Tibial artery (tissue), 4 donors: Measurements from ENCODE around the gene NPM3.

Source experiments
- DNase-seq, 2 donors: peaks; one replicate each; pipeline ENCODE4 v3.0.0-alpha.2; 2019
- H3K27ac ChIP-seq, 2 donors: fragments of 200-600 bp; sonication (generic) in 1 of 2; 1 replicate in 1 of 2; 2 replicates in 1 of 2; pipeline ENCODE4 v1.5.1; 2018 to 2019; ENCODE audit warnings: mild to moderate bottlenecking in 1 of 2
- H3K27me3 ChIP-seq, 2 donors: fragments of 200-600 bp; sonication (generic) in 1 of 2; one replicate each; pipeline versions ENCODE4 v1.5.1 to v1.6.0; 2016 to 2019
- H3K36me3 ChIP-seq, 3 donors: fragments of 200-600 bp; sonication (generic) in 2 of 3; one replicate each; pipeline ENCODE4 v1.5.1; 2016 to 2019; ENCODE audit warnings: mild to moderate bottlenecking in 2 of 3
- H3K4me1 ChIP-seq, 4 donors: fragments of 200-600 bp; sonication (generic) in 2 of 4; 1 replicate in 3 of 4; 2 replicates in 1 of 4; pipeline ENCODE4 v1.5.1; 2016 to 2019
- H3K4me3 ChIP-seq, 2 donors: fragments of 200-600 bp; sonication (generic) in 1 of 2; 1 replicate in 1 of 2; 2 replicates in 1 of 2; pipeline ENCODE4 v1.5.1; 2018 to 2019; ENCODE audit warnings: mild to moderate bottlenecking in 2 of 2
- H3K9me3 ChIP-seq, 3 donors: fragments of 200-600 bp; sonication (generic) in 1 of 3; one replicate each; pipeline ENCODE4 v1.5.1; 2016 to 2019
- intact Hi-C: fragments of 100-400 bp; cut with DNase I; formaldehyde crosslinking; loops from one replicate; pipeline ENCODE4 v1.15.0; 2023; ENCODE audit warnings: low total_unique reads
- TF ChIP-seq, protein P1 (sequence below), 2 experiments: fragments of 200-600 bp in 1 of 2; fragments of 450-650 bp in 1 of 2; IDR thresholded peaks; one replicate each; pipeline ENCODE4 v1.5.1; 2017 to 2019; ENCODE audit warnings: antibody characterized with exemption in 2 of 2, mild to moderate bottlenecking in 1 of 2, moderate library complexity in 1 of 2

The NPM3 gene

DNA sequence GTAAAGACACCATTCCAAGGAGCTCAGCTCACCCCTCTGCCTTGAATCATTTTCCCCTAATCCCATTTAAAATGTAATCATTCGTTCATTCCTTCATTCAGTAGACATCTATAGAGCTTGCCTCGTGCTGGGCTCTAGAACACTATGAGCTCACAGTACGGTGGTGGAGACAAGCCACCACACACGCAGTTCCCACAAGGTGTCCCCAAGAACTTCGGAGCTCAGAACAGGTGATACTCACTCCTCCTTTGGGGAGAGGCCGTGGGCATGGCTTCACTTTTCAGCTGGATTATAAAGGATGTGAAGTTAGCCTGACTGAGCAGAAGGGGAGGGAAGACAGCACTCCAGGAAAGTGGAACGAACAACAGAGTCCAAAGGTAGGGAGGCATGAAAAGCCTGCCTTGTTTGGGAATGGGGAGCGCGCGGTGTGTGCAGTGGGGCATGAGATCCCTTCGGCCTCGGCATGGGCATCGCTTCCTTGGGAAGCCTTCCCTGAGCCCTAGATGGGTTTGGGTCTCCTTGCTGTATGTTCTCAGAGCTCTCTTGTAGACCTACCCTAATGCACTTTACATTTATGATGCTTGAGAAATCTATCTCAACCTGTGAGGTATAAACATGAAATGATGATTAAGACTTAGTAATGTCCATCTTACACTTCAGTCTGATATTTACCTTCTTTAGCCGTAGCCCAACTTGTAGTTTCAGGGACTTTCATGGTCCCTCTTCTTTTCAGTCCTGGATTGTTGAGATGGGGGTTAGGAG is 35.8 kb upstream of the NPM3 start:
- DNase-seq: no peak
- Histone ChIP-seq H3K27me3 (no peaks in the 10 kb centered on the region), H3K9me3 (no peaks in the 10 kb centered on the region), H3K27ac (peak overlapping the region; percentile 80 to 98), H3K4me3 (peak overlapping the region; percentile 96 to 99), H3K4me1 (peaks cover 0 to 27% (median 17%) of the 10 kb centered on the region in 4 donors), H3K36me3 (no peaks in the 10 kb centered on the region)
- TF ChIP-seq, protein P1, sequence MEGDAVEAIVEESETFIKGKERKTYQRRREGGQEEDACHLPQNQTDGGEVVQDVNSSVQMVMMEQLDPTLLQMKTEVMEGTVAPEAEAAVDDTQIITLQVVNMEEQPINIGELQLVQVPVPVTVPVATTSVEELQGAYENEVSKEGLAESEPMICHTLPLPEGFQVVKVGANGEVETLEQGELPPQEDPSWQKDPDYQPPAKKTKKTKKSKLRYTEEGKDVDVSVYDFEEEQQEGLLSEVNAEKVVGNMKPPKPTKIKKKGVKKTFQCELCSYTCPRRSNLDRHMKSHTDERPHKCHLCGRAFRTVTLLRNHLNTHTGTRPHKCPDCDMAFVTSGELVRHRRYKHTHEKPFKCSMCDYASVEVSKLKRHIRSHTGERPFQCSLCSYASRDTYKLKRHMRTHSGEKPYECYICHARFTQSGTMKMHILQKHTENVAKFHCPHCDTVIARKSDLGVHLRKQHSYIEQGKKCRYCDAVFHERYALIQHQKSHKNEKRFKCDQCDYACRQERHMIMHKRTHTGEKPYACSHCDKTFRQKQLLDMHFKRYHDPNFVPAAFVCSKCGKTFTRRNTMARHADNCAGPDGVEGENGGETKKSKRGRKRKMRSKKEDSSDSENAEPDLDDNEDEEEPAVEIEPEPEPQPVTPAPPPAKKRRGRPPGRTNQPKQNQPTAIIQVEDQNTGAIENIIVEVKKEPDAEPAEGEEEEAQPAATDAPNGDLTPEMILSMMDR (IDR thresholded peaks at IDR 0.05): no peak
- intact Hi-C loops: no loop called here

- TF ChIP-seq, protein P1 (IDR thresholded peaks at IDR 0.05): peak in 1 of 2 experiments; percentile 5
- intact Hi-C loops: no loop called here
- Histone ChIP-seq H3K27me3 (no peaks in the 10 kb centered on the region), H3K4me3 (peak within 1 kb of the TSS; percentile 96 to 99), H3K27ac (peak within 1 kb of the TSS; percentile 98), H3K9me3 (no peaks in the 10 kb centered on the region), H3K36me3 (no peaks in the 10 kb centered on the region), H3K4me1 (peaks cover 0 to 34% (median 20%) of the 10 kb centered on the region in 4 donors)
- peak; percentile 99 for DNase-seq
Measured at GRCh38 chr10:101818119-101818871, 35.0 kb upstream of the NPM3 start, which contains the start of gene OGA. Gene OGA, minus strand, starts transcription at chr10:101818444. Its CDS starts 422 bp downstream, at chr10:101818022.

GRCh38 chr10:101817337-101818118 is 34.3 kb upstream of the NPM3 start:
- TF ChIP-seq, protein P1 (IDR thresholded peaks at IDR 0.05): no peak
- Histone ChIP-seq H3K4me1 (peaks cover 0 to 42% (median 24%) of the 10 kb centered on the region in 4 donors), H3K36me3 (peaks cover 2 to 6% (median 5%) of the 10 kb centered on the region in 3 donors), H3K27ac (peak overlapping the region; percentile 98), H3K27me3 (no peaks in the 10 kb centered on the region), H3K4me3 (peak overlapping the region; percentile 96 to 99), H3K9me3 (no peaks in the 10 kb centered on the region)
- DNase-seq: peak; percentile 97 to 98
- intact Hi-C loops: no loop called here

- intact Hi-C loops: no loop called here
- H3K4me1 ChIP-seq: peaks cover 0 to 48% (median 27%) of the 10 kb centered on the region in 4 donors
- H3K27me3 ChIP-seq: no peaks in the 10 kb centered on the region
- peak overlapping the region; percentile 98 for H3K27ac ChIP-seq
- TF ChIP-seq, protein P1 (IDR thresholded peaks at IDR 0.05): no peak
- no peaks in the 10 kb centered on the region for H3K9me3 ChIP-seq
- H3K36me3 ChIP-seq: peaks cover 8 to 12% (median 11%) of the 10 kb centered on the region in 3 donors
- H3K4me3 ChIP-seq: peak overlapping the region; percentile 96 to 99
- no peak for DNase-seq
Measured at GRCh38 chr10:101816913-101817336, 33.7 kb upstream of the NPM3 start.

DNA sequence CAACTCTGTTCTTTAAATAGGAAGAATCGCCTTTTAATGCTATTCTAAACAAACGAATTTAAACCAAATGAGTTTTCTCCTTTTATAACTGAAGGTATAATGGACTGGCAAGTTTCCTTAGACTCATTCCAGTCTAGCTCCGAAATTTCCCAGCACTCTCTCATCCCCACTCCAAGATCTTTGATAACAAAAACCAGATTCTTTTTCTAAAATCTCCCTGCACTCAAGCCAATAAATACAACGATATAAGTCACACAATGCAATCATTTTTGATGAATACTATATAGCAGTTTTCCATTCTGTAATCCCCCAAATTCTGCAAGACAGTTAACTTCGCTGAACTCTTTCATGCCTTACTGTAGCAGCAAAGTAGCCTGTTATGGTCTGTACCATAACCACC is 33.1 kb upstream of the NPM3 start:
- Histone ChIP-seq H3K27me3 (no peaks in the 10 kb centered on the region), H3K36me3 (peaks cover 11 to 16% (median 12%) of the 10 kb centered on the region in 3 donors), H3K4me3 (peak overlapping the region; percentile 96 to 99), H3K27ac (peak overlapping the region; percentile 98), H3K9me3 (no peaks in the 10 kb centered on the region), H3K4me1 (peaks cover 0 to 54% (median 29%) of the 10 kb centered on the region in 4 donors)
- DNase-seq: no peak
- intact Hi-C loops: no loop called here
- TF ChIP-seq, protein P1 (IDR thresholded peaks at IDR 0.05): no peak
